ENCODE results near the gene SLCO1A2. TPM values are rescaled to one million over a fixed set of nuclear protein-coding genes. Genes with fewer than 3 reads are reported as not detected.

Gene SLCO1A2
- total RNA-seq, 1 experiment from 2014 or later: not detected

DNA sequence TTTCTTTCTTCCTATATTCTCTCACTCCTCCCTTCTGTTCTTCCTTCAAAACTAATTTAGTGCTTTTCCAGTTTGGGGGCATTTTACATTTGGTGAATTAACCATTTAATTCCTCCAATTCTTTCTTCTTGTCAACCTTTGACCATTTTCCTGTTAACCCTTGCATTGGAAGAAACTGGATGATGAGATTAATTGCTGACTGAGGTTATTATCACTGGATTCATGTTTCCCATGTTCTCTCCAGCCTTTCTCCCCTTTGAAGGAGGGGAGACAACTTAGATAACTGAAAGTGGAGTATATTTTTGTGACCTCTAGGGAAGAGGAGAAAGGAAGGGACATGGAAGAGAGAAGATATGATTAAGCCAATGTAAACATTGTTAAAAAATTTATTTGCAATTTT lies 70.5 kb downstream of the SLCO1A2 start:
- in situ Hi-C loops (cut with HindIII; ENCODE audit: low pct_unique_long_range_greater_than_20kb, low sequenced_read_pairs): no loop called here
- no peaks in the 10 kb centered on the region for H3K36me3 ChIP-seq (ENCODE audit: control insufficient read depth, insufficient read depth, low read length)
- TF ChIP-seq, protein P1, sequence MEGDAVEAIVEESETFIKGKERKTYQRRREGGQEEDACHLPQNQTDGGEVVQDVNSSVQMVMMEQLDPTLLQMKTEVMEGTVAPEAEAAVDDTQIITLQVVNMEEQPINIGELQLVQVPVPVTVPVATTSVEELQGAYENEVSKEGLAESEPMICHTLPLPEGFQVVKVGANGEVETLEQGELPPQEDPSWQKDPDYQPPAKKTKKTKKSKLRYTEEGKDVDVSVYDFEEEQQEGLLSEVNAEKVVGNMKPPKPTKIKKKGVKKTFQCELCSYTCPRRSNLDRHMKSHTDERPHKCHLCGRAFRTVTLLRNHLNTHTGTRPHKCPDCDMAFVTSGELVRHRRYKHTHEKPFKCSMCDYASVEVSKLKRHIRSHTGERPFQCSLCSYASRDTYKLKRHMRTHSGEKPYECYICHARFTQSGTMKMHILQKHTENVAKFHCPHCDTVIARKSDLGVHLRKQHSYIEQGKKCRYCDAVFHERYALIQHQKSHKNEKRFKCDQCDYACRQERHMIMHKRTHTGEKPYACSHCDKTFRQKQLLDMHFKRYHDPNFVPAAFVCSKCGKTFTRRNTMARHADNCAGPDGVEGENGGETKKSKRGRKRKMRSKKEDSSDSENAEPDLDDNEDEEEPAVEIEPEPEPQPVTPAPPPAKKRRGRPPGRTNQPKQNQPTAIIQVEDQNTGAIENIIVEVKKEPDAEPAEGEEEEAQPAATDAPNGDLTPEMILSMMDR (IDR thresholded peaks at IDR 0.05): no peak
- no peak for TF ChIP-seq TCF7L2 (IDR thresholded peaks at IDR 0.05; ENCODE audit: low read depth, low read length)
- no peak for TF ChIP-seq REST (IDR thresholded peaks at IDR 0.05; ENCODE audit: insufficient read depth in 1 of 2, low read depth in 2 of 2, low read length in 1 of 2)
- no peak for TF ChIP-seq POLR2AphosphoS5 (IDR thresholded peaks at IDR 0.05; ENCODE audit: low read depth, low read length)
- TF ChIP-seq SIN3A (IDR thresholded peaks at IDR 0.05; ENCODE audit: borderline replicate concordance, insufficient read depth, low read depth, low read length): no peak
- intact Hi-C loops (cut with micrococcal nuclease; ENCODE audit: unreplicated experiment): no loop called here
- no peak overlapping the region for H3K27ac ChIP-seq (ENCODE audit: low read length)
- BruUV-seq (replicated peaks): no TSS peak
- H3K9me3 ChIP-seq (ENCODE audit: control insufficient read depth, insufficient read depth, low read depth, low read length): no peaks in the 10 kb centered on the region
- DNase-seq (ENCODE audit: low read depth, low spot score) (no peak), ATAC-seq (no peak)
- ChIA-PET POLR2A (no interaction called here), CTCF (no interaction called here)
- H3K4me1 ChIP-seq (ENCODE audit: control insufficient read depth, insufficient read depth, low read length): no peaks in the 10 kb centered on the region
- no peak overlapping the region for H3K4me3 ChIP-seq (ENCODE audit: low read depth in 2 of 2, low read length in 2 of 2)
- H3K27me3 ChIP-seq (ENCODE audit: control insufficient read depth, insufficient read depth, low read length): no peaks in the 10 kb centered on the region

DNA sequence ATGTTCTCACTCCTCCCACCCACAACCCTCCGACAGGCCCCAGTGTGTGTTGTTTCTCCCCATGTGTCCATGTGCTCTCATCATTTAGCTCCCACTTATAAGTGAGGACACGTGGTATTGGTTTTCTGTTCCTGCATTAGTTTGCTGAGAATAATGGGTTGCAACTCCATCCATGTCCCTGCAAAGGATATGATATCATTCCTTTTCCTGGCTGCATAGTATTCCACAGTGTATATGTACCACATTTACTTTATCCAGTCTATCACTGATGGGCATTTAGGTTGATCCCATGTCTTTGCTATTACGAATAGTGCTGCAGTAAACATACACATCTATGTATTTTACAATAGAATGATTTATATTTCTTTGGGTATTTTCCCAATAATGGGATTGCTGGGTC lies 77.5 kb downstream of the SLCO1A2 start:
- no peaks in the 10 kb centered on the region for H3K27me3 ChIP-seq (ENCODE audit: control insufficient read depth, insufficient read depth, low read length)
- no peak for TF ChIP-seq SIN3A (IDR thresholded peaks at IDR 0.05; ENCODE audit: borderline replicate concordance, insufficient read depth, low read depth, low read length)
- no peak for TF ChIP-seq REST (IDR thresholded peaks at IDR 0.05; ENCODE audit: insufficient read depth in 1 of 2, low read depth in 2 of 2, low read length in 1 of 2)
- no peak for TF ChIP-seq POLR2AphosphoS5 (IDR thresholded peaks at IDR 0.05; ENCODE audit: low read depth, low read length)
- TF ChIP-seq, protein P1 (IDR thresholded peaks at IDR 0.05): no peak
- TF ChIP-seq TCF7L2 (IDR thresholded peaks at IDR 0.05; ENCODE audit: low read depth, low read length): no peak
- no TSS peak for BruUV-seq (replicated peaks)

More for the DNA sequence above, 77.5 kb downstream of the SLCO1A2 start:
- Histone ChIP-seq H3K27ac (ENCODE audit: low read length) (no peak overlapping the region), H3K36me3 (ENCODE audit: control insufficient read depth, insufficient read depth, low read length) (no peaks in the 10 kb centered on the region), H3K4me1 (ENCODE audit: control insufficient read depth, insufficient read depth, low read length) (no peaks in the 10 kb centered on the region), H3K9me3 (ENCODE audit: control insufficient read depth, insufficient read depth, low read depth, low read length) (no peaks in the 10 kb centered on the region), H3K4me3 (ENCODE audit: low read depth in 2 of 2, low read length in 2 of 2) (no peak overlapping the region)
- ChIA-PET POLR2A (no interaction called here), CTCF (no interaction called here)
- in situ Hi-C loops (cut with HindIII; ENCODE audit: low pct_unique_long_range_greater_than_20kb, low sequenced_read_pairs) (no loop called here), intact Hi-C loops (cut with micrococcal nuclease; ENCODE audit: unreplicated experiment) (no loop called here)
- no peak for ATAC-seq
- no peak for DNase-seq (ENCODE audit: low read depth, low spot score)

Measured in Panc1 (cell line).